Neural crest cell (in vitro differentiated cells): ENCODE results near the gene PTCD2. TPM values are rescaled to one million over a fixed set of nuclear protein-coding genes. Genes with fewer than 3 reads are reported as not detected.

Source experiments
- DNase-seq: peaks from one replicate; pipeline ENCODE4 v3.0.0; 2021; ENCODE audit warnings: low read depth, mixed read lengths, low spot score
- H3K27ac Mint-ChIP-seq: one replicate; pipeline ENCODE4 v1.8.0; 2021; ENCODE audit warnings: mild to moderate bottlenecking, mixed read lengths; ENCODE audit not compliant: unreplicated experiment
- H3K27me3 Mint-ChIP-seq: 2 replicates; pipeline ENCODE4 v1.8.0; 2021; ENCODE audit warnings: low read depth, mild to moderate bottlenecking, mixed read lengths
- H3K36me3 Mint-ChIP-seq: 2 replicates; pipeline ENCODE4 v1.8.0; 2021; ENCODE audit warnings: low read depth, mild to moderate bottlenecking, mixed read lengths
- H3K4me1 Mint-ChIP-seq: 2 replicates; pipeline ENCODE4 v1.8.0; 2021; ENCODE audit warnings: mixed read lengths
- H3K4me3 Mint-ChIP-seq: one replicate; pipeline ENCODE4 v1.8.0; 2021; ENCODE audit warnings: mild to moderate bottlenecking, mixed read lengths
- H3K9me3 Mint-ChIP-seq: 2 replicates; pipeline ENCODE4 v1.8.0; 2021; ENCODE audit warnings: mixed read lengths
- total RNA-seq: library from RNA; stranded (reverse); gene quantifications from 2 replicates; pipeline ENCODE4 v1.2.1, GENCODE V29; 2021
- TF ChIP-seq, protein P1 (sequence below): fragments of 200-600 bp; sonication (generic); conservative IDR thresholded peaks from 2 replicates; pipeline ENCODE4 v1.5.0; 2021; ENCODE audit warnings: antibody characterized with exemption, mild to moderate bottlenecking

The PTCD2 gene
- total RNA-seq, 1 donor from 2014 or later = 13.6 TPM

DNA sequence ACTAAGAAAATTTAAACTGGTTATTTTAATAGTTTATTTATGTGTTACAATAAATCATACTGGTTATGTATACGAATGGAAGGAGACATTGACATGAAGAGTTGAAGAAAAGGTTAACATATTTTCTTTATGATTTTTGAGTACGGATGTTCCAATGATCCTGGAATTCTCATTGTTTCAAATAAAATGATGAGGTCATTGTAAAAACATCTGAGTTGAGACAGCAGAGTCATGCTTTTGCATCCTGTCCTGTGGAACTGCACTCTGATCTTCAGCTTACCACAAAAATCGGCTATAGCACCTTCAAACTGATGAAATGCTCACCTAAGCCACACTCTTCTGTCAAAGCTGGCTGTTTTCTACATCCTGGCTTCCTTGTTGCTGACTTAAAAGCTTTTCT is 67.8 kb downstream of the PTCD2 start:
- Mint-ChIP-seq H3K4me3 (no peak overlapping the region), H3K27ac (no peak overlapping the region), H3K4me1 (no peaks in the 10 kb centered on the region), H3K9me3 (no peaks in the 10 kb centered on the region), H3K36me3 (no peaks in the 10 kb centered on the region), H3K27me3 (no peaks in the 10 kb centered on the region)
- TF ChIP-seq, protein P1, sequence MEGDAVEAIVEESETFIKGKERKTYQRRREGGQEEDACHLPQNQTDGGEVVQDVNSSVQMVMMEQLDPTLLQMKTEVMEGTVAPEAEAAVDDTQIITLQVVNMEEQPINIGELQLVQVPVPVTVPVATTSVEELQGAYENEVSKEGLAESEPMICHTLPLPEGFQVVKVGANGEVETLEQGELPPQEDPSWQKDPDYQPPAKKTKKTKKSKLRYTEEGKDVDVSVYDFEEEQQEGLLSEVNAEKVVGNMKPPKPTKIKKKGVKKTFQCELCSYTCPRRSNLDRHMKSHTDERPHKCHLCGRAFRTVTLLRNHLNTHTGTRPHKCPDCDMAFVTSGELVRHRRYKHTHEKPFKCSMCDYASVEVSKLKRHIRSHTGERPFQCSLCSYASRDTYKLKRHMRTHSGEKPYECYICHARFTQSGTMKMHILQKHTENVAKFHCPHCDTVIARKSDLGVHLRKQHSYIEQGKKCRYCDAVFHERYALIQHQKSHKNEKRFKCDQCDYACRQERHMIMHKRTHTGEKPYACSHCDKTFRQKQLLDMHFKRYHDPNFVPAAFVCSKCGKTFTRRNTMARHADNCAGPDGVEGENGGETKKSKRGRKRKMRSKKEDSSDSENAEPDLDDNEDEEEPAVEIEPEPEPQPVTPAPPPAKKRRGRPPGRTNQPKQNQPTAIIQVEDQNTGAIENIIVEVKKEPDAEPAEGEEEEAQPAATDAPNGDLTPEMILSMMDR = no peak
- no peak for DNase-seq

DNA sequence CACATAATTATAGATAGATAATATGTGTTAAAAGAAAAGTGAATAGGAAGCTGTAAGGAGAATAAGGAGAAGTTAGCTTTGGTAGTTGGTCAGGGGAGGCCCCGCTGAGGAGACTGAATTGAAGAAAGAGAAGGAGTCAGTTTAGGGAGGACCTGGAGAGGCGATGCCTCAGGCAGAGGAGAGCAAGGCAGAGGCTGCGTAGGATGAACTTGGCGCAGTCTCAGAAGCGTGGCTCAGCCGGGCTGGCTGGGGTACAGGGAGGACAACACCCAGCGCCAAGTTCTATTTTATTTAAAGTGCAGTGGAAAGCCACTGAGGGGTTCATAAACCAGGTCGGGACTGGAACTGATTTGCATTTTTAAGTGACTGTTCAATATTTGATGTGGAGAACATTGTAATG is 68.5 kb downstream of the PTCD2 start:
- TF ChIP-seq, protein P1 = no peak
- no peaks in the 10 kb centered on the region for H3K27me3 Mint-ChIP-seq
- DNase-seq = no peak
- H3K36me3 Mint-ChIP-seq = no peaks in the 10 kb centered on the region
- H3K4me1 Mint-ChIP-seq = no peaks in the 10 kb centered on the region
- H3K9me3 Mint-ChIP-seq = no peaks in the 10 kb centered on the region
- H3K27ac Mint-ChIP-seq = no peak overlapping the region
- H3K4me3 Mint-ChIP-seq = no peak overlapping the region

DNA sequence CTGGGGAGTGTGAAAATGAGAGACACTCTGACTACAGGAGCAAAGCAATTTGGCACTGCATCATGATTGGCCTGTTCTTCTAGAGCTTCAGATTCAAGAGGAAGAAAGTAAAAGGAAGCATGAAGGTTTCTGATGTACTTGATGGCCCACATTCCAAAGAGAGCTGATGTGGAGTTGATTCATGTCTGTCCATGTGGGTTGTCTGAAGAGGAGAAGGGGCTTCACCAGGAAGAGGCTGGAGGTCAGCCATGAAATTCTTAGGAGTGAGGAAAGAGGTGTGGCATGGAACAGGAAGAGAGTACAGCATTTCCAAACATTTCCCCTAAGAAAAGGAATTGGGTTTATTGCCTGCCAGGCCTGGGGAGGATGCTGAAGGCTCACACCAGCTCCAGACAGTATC is 70.7 kb downstream of the PTCD2 start:
- no peak for DNase-seq
- Mint-ChIP-seq H3K27ac (peak overlapping the region; percentile 58), H3K36me3 (no peaks in the 10 kb centered on the region), H3K4me3 (no peak overlapping the region), H3K9me3 (no peaks in the 10 kb centered on the region), H3K27me3 (no peaks in the 10 kb centered on the region), H3K4me1 (no peaks in the 10 kb centered on the region)
- TF ChIP-seq, protein P1 = no peak

DNA sequence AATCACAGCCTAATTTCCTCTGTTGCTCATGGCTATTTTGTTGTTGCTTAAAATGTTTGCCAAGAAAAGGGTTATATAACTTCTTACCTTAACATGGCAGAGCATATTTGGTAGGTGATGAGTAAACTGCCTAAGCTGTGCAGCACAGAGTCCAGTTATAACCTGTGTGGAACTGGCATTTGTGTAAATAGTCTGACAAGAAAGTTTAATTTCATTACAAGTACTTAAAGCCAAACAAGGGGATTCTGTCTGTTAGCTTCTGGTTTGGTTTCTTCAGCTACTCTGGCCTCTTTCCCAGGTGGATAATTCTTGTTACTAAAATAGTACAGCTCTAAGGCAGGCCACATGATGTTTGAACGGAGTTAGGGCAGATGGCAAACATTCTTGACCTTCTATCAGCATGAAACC is 72.2 kb downstream of the PTCD2 start:
- H3K4me1 Mint-ChIP-seq = no peaks in the 10 kb centered on the region
- TF ChIP-seq, protein P1 = no peak
- H3K27ac Mint-ChIP-seq = no peak overlapping the region
- H3K36me3 Mint-ChIP-seq = no peaks in the 10 kb centered on the region
- H3K9me3 Mint-ChIP-seq = no peaks in the 10 kb centered on the region
- DNase-seq = no peak
- no peaks in the 10 kb centered on the region for H3K27me3 Mint-ChIP-seq
- H3K4me3 Mint-ChIP-seq = no peak overlapping the region

DNA sequence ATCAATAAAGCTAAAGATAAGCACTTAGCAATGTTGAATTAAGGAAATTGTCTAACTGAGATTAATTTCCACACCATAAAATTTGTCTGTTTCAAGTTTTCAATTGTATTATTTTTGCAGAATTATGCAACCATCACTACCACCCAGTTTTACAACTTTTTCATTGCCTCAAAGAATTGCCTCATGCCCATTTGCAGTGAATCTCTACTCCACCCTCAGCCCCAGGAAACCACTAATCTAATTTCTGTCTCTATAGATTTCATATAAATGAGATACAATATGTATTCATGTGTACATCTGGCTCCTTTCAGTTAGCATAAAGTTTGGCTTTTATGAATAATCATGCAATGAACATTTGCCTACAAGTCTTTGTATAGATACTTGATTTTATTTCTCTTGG is 72.9 kb downstream of the PTCD2 start:
- Mint-ChIP-seq H3K27me3 (no peaks in the 10 kb centered on the region), H3K9me3 (no peaks in the 10 kb centered on the region), H3K4me3 (no peak overlapping the region), H3K4me1 (no peaks in the 10 kb centered on the region), H3K27ac (no peak overlapping the region), H3K36me3 (no peaks in the 10 kb centered on the region)
- TF ChIP-seq, protein P1 = no peak
- DNase-seq = no peak

DNA sequence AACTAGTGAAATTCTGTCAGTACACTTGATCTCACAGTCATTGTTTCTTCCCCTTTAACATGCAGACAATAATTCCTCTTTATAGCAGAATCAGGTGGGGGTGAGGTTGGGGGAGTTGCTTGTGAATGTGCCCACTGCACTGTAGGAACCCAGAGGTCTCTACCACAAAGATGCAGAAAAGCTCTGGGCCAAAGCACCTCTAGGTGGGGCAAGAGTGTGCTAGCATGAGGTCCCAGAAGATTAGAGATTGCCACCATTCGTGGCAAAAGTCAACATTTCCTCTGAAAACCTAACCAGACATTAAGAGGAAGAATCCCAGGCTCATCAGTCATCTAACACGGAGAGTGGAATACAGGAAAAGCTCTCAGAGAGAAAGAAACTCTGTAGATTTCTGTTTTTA is 74.5 kb downstream of the PTCD2 start:
- peaks cover 4% of the 10 kb centered on the region for H3K4me1 Mint-ChIP-seq
- H3K27ac Mint-ChIP-seq = no peak overlapping the region
- no peaks in the 10 kb centered on the region for H3K36me3 Mint-ChIP-seq
- DNase-seq = no peak
- no peak overlapping the region for H3K4me3 Mint-ChIP-seq
- peaks cover 2% of the 10 kb centered on the region for H3K27me3 Mint-ChIP-seq
- TF ChIP-seq, protein P1 = peak; percentile 17
- no peaks in the 10 kb centered on the region for H3K9me3 Mint-ChIP-seq
